ENCODE measurements around the gene SLC8A3.

- TF ChIP-seq POLR2A (IDR thresholded peaks at IDR 0.05; ENCODE audit: low read depth, low read length) (no peak), POLR2AphosphoS5 (IDR thresholded peaks at IDR 0.05; ENCODE audit: low read depth, low read length) (no peak)
Observed at GRCh38 chr14:70139384-70139783, 49.4 kb downstream of the SLC8A3 start.

Data from GM12892 (cell line).